Endothelial cell of umbilical vein (primary cell): ENCODE results near the gene SCN9A.

ENCODE experiments used
- CTCF ChIP-seq, 2 donors: IDR thresholded peaks; 1 replicate in 1 of 2; 2 replicates in 1 of 2; pipeline ENCODE4 v1.5.1; 2011; ENCODE audit warnings: low read length in 2 of 2, mild to moderate bottlenecking in 2 of 2, moderate library complexity in 2 of 2, control low read depth in 1 of 2, inconsistent platforms in 1 of 2, low read depth in 1 of 2; ENCODE audit not compliant: insufficient read depth in 1 of 2; ENCODE audit errors: extremely low read depth in 1 of 2
- EZH2 ChIP-seq: IDR thresholded peaks from 2 replicates; pipeline ENCODE4 v1.6.1; 2012; ENCODE audit warnings: borderline replicate concordance, low read depth, mild to moderate bottlenecking, moderate library complexity, low read length, inconsistent platforms; ENCODE audit not compliant: severe bottlenecking
- FOS ChIP-seq: IDR thresholded peaks from 2 replicates; pipeline ENCODE4 v1.6.1; 2011; ENCODE audit warnings: mild to moderate bottlenecking, low read length, moderate library complexity, borderline replicate concordance; ENCODE audit not compliant: insufficient read depth
- GATA2 ChIP-seq: IDR thresholded peaks from 2 replicates; pipeline ENCODE4 v1.7.0; 2011; ENCODE audit warnings: low read depth, mild to moderate bottlenecking, moderate library complexity, mixed read lengths, low read length; ENCODE audit not compliant: insufficient read length, insufficient read depth
- JUN ChIP-seq: IDR thresholded peaks from 2 replicates; pipeline ENCODE4 v1.6.1; 2011; ENCODE audit warnings: borderline replicate concordance, low read depth; ENCODE audit not compliant: insufficient read length, insufficient read depth
- MAX ChIP-seq: IDR thresholded peaks from 2 replicates; pipeline ENCODE4 v1.6.1; 2011; ENCODE audit not compliant: insufficient read depth, insufficient read length
- MYC ChIP-seq: IDR thresholded peaks from one replicate; pipeline ENCODE4 v1.6.1; 2011; ENCODE audit warnings: mild to moderate bottlenecking, low read depth, low read length
- POLR2A ChIP-seq: IDR thresholded peaks from 2 replicates; pipeline ENCODE4 v1.6.1; 2012; ENCODE audit warnings: low read depth, mild to moderate bottlenecking, control low read depth, low read length
- POLR2AphosphoS5 ChIP-seq: IDR thresholded peaks from 2 replicates; pipeline ENCODE4 v1.6.1; 2012; ENCODE audit warnings: low read depth, mild to moderate bottlenecking, control low read depth, low read length, moderate library complexity; ENCODE audit not compliant: insufficient read depth

GRCh38 chr2:166307326-166307725, 68.4 kb downstream of the SCN9A start:
- TF ChIP-seq FOS (no peak), POLR2AphosphoS5 (no peak), POLR2A (no peak), CTCF (IDR thresholded peaks at IDR 0.05; ENCODE audit: extremely low read depth in 1 of 2, insufficient read depth in 1 of 2, low read depth in 1 of 2, low read length in 2 of 2) (no peak), MYC (no peak), EZH2 (no peak), JUN (no peak), MAX (no peak), GATA2 (no peak)
